ENCODE measurements around the gene ATP6V1G3.

The ATP6V1G3 gene

GRCh38 chr1:198542632-198543031 lies 2.2 kb upstream of the ATP6V1G3 start:
- DNase-seq (ENCODE audit: low spot score): no peak

GRCh38 chr1:198541737-198542136 lies 1.3 kb upstream of the ATP6V1G3 start:
- no peak for DNase-seq (ENCODE audit: low spot score)

- no peak for DNase-seq (ENCODE audit: low spot score)
Measured at GRCh38 chr1:198538579-198539364, 1.7 kb downstream of the ATP6V1G3 start.

GRCh38 chr1:198535631-198536030 lies 4.8 kb downstream of the ATP6V1G3 start:
- no peak for DNase-seq (ENCODE audit: low spot score)

- no peak for DNase-seq (ENCODE audit: low spot score)
Measured at GRCh38 chr1:198534548-198535418, 5.7 kb downstream of the ATP6V1G3 start.

- DNase-seq (ENCODE audit: low spot score): no peak
Measured at GRCh38 chr1:198531891-198532290, 8.6 kb downstream of the ATP6V1G3 start.

- DNase-seq (ENCODE audit: low spot score): no peak
Measured at GRCh38 chr1:198530953-198531352, 9.5 kb downstream of the ATP6V1G3 start.

GRCh38 chr1:198529414-198529813 lies 11.1 kb downstream of the ATP6V1G3 start:
- no peak for DNase-seq (ENCODE audit: low spot score)

GRCh38 chr1:198528364-198528763 lies 12.1 kb downstream of the ATP6V1G3 start:
- DNase-seq (ENCODE audit: low spot score): no peak

GRCh38 chr1:198524556-198524955 lies 15.9 kb downstream of the ATP6V1G3 start:
- DNase-seq (ENCODE audit: low spot score): no peak

- peak; percentile 41 for DNase-seq (ENCODE audit: low spot score)
Measured at GRCh38 chr1:198524127-198524526, 16.4 kb downstream of the ATP6V1G3 start.

GRCh38 chr1:198523182-198523950 lies 17.1 kb downstream of the ATP6V1G3 start:
- DNase-seq (ENCODE audit: low spot score): peak; percentile 62

- peak; percentile 77 for DNase-seq (ENCODE audit: low spot score)
Measured at GRCh38 chr1:198520524-198521254, 19.8 kb downstream of the ATP6V1G3 start.

GRCh38 chr1:198519639-198520501 lies 20.6 kb downstream of the ATP6V1G3 start:
- peak; percentile 46 for DNase-seq (ENCODE audit: low spot score)

- no peak for DNase-seq (ENCODE audit: low spot score)
Measured at GRCh38 chr1:198517623-198518199, 22.8 kb downstream of the ATP6V1G3 start.

- no peak for DNase-seq (ENCODE audit: low spot score)
Measured at GRCh38 chr1:198500096-198500495, 40.4 kb downstream of the ATP6V1G3 start.

- no peak for DNase-seq (ENCODE audit: low spot score)
Measured at GRCh38 chr1:198499588-198499987, 40.9 kb downstream of the ATP6V1G3 start.

- DNase-seq (ENCODE audit: low spot score): no peak
Measured at GRCh38 chr1:198498881-198499280, 41.6 kb downstream of the ATP6V1G3 start.

- no peak for DNase-seq (ENCODE audit: low spot score)
Measured at GRCh38 chr1:198498103-198498385, 42.4 kb downstream of the ATP6V1G3 start.

- peak; percentile 7 for DNase-seq (ENCODE audit: low spot score)
Measured at GRCh38 chr1:198497326-198498102, 43.0 kb downstream of the ATP6V1G3 start.

Data from CD4-positive, alpha-beta T cell treated with Interleukin-15 for 4 hours (primary cell).